Measurements from ENCODE around the gene RETN.

The RETN gene

GRCh38 chr19:7706188-7706954 lies 37.5 kb downstream of the RETN start:
- no peak overlapping the region for H3K9ac ChIP-seq (ENCODE audit: low read length)
- no peaks in the 10 kb centered on the region for H3K4me1 ChIP-seq (ENCODE audit: control insufficient read depth, low read depth, low read length)

GRCh38 chr19:7706955-7707456 lies 38.2 kb downstream of the RETN start:
- no peaks in the 10 kb centered on the region for H3K4me1 ChIP-seq (ENCODE audit: control insufficient read depth, low read depth, low read length)
- no peak overlapping the region for H3K27ac ChIP-seq (ENCODE audit: low read length)
- H3K4me3 ChIP-seq (ENCODE audit: low read length) = no peak overlapping the region
- H3K9me3 ChIP-seq (ENCODE audit: control insufficient read depth, low read depth, low read length) = no peaks in the 10 kb centered on the region
- no peaks in the 10 kb centered on the region for H3K27me3 ChIP-seq (ENCODE audit: control insufficient read depth, insufficient read depth, low read length)
- H3K36me3 ChIP-seq (ENCODE audit: control insufficient read depth, low read depth, low read length) = no peaks in the 10 kb centered on the region
- no peak overlapping the region for H3K9ac ChIP-seq (ENCODE audit: low read length)

More at GRCh38 chr19:7706188-7706954, 37.5 kb downstream of the RETN start:
- Histone ChIP-seq H3K9me3 (ENCODE audit: control insufficient read depth, low read depth, low read length) (no peaks in the 10 kb centered on the region), H3K27me3 (ENCODE audit: control insufficient read depth, insufficient read depth, low read length) (no peaks in the 10 kb centered on the region), H3K27ac (ENCODE audit: low read length) (no peak overlapping the region), H3K4me3 (ENCODE audit: low read length) (no peak overlapping the region), H3K36me3 (ENCODE audit: control insufficient read depth, low read depth, low read length) (no peaks in the 10 kb centered on the region)

GRCh38 chr19:7709932-7710460 lies 41.1 kb downstream of the RETN start:
- H3K36me3 ChIP-seq (ENCODE audit: control insufficient read depth, low read depth, low read length) = no peaks in the 10 kb centered on the region
- no peaks in the 10 kb centered on the region for H3K4me1 ChIP-seq (ENCODE audit: control insufficient read depth, low read depth, low read length)
- H3K4me3 ChIP-seq (ENCODE audit: low read length) = no peak overlapping the region
- no peaks in the 10 kb centered on the region for H3K27me3 ChIP-seq (ENCODE audit: control insufficient read depth, insufficient read depth, low read length)
- no peak overlapping the region for H3K9ac ChIP-seq (ENCODE audit: low read length)
- no peak overlapping the region for H3K27ac ChIP-seq (ENCODE audit: low read length)
- no peaks in the 10 kb centered on the region for H3K9me3 ChIP-seq (ENCODE audit: control insufficient read depth, low read depth, low read length)

GRCh38 chr19:7710616-7711015 lies 41.8 kb downstream of the RETN start:
- no peaks in the 10 kb centered on the region for H3K27me3 ChIP-seq (ENCODE audit: control insufficient read depth, insufficient read depth, low read length)
- no peaks in the 10 kb centered on the region for H3K36me3 ChIP-seq (ENCODE audit: control insufficient read depth, low read depth, low read length)
- H3K9me3 ChIP-seq (ENCODE audit: control insufficient read depth, low read depth, low read length) = no peaks in the 10 kb centered on the region
- no peak overlapping the region for H3K4me3 ChIP-seq (ENCODE audit: low read length)
- no peaks in the 10 kb centered on the region for H3K4me1 ChIP-seq (ENCODE audit: control insufficient read depth, low read depth, low read length)
- no peak overlapping the region for H3K9ac ChIP-seq (ENCODE audit: low read length)
- H3K27ac ChIP-seq (ENCODE audit: low read length) = no peak overlapping the region

GRCh38 chr19:7715671-7716070 lies 46.8 kb downstream of the RETN start:
- Histone ChIP-seq H3K36me3 (ENCODE audit: control insufficient read depth, low read depth, low read length) (no peaks in the 10 kb centered on the region), H3K9me3 (ENCODE audit: control insufficient read depth, low read depth, low read length) (no peaks in the 10 kb centered on the region), H3K27ac (ENCODE audit: low read length) (no peak overlapping the region), H3K27me3 (ENCODE audit: control insufficient read depth, insufficient read depth, low read length) (no peaks in the 10 kb centered on the region), H3K4me1 (ENCODE audit: control insufficient read depth, low read depth, low read length) (no peaks in the 10 kb centered on the region), H3K9ac (ENCODE audit: low read length) (no peak overlapping the region), H3K4me3 (ENCODE audit: low read length) (no peak overlapping the region)

- H3K9me3 ChIP-seq (ENCODE audit: control insufficient read depth, low read depth, low read length) = no peaks in the 10 kb centered on the region
Measured at GRCh38 chr19:7716762-7717161, 47.9 kb downstream of the RETN start.

GRCh38 chr19:7718668-7719067 lies 49.8 kb downstream of the RETN start:
- Histone ChIP-seq H3K27me3 (ENCODE audit: control insufficient read depth, insufficient read depth, low read length) (no peaks in the 10 kb centered on the region), H3K9ac (ENCODE audit: low read length) (no peak overlapping the region), H3K4me3 (ENCODE audit: low read length) (no peak overlapping the region), H3K4me1 (ENCODE audit: control insufficient read depth, low read depth, low read length) (no peaks in the 10 kb centered on the region), H3K9me3 (ENCODE audit: control insufficient read depth, low read depth, low read length) (no peaks in the 10 kb centered on the region), H3K27ac (ENCODE audit: low read length) (no peak overlapping the region), H3K36me3 (ENCODE audit: control insufficient read depth, low read depth, low read length) (no peaks in the 10 kb centered on the region)

More at GRCh38 chr19:7716762-7717161, 47.9 kb downstream of the RETN start:
- Histone ChIP-seq H3K4me3 (ENCODE audit: low read length) (no peak overlapping the region), H3K27me3 (ENCODE audit: control insufficient read depth, insufficient read depth, low read length) (no peaks in the 10 kb centered on the region), H3K36me3 (ENCODE audit: control insufficient read depth, low read depth, low read length) (no peaks in the 10 kb centered on the region), H3K9ac (ENCODE audit: low read length) (no peak overlapping the region), H3K27ac (ENCODE audit: low read length) (no peak overlapping the region), H3K4me1 (ENCODE audit: control insufficient read depth, low read depth, low read length) (no peaks in the 10 kb centered on the region)

All from iPS-18a (cell line).